PC-9 (cell line): ENCODE results near the gene CCDC85B. TPM values are rescaled to one million over a fixed set of nuclear protein-coding genes. Genes with fewer than 3 reads are reported as not detected.

Source experiments
- BruUV-seq: library from RNA; stranded (reverse); fragments of 400-500 nt; replicated peaks from 2 replicates; lab custom pipeline; 2021; lab: Mats Ljungman, UMichigan
- CTCF ChIA-PET: fragments of 300-600 bp; sonication (Branson Sonifier 250); formaldehyde crosslinking; loops from one replicate; lab custom pipeline; 2022; ENCODE audit warnings: antibody characterized with exemption; lab: Charles Lee
- POLR2A ChIA-PET: fragments of 300-600 bp; sonication (Branson Sonifier 250); formaldehyde crosslinking; loops from one replicate; lab custom pipeline; 2022; ENCODE audit warnings: antibody characterized with exemption; ENCODE audit not compliant: unreplicated experiment; lab: Charles Lee
- DNase-seq, 2 experiments: peaks; one replicate each; pipeline versions ENCODE4 v3.0.0 to v3.0.0-alpha.2; 2015 to 2022; ENCODE audit warnings: mixed read lengths in 1 of 2
- H2AFZ ChIP-seq: fragments of 200-600 bp; sonication (generic); 2 replicates; pipeline ENCODE4 v1.8.1; 2017; ENCODE audit warnings: antibody characterized with exemption
- H3F3A ChIP-seq: fragments of 200-600 bp; sonication (generic); 2 replicates; pipeline ENCODE4 v1.8.1; 2017; ENCODE audit warnings: antibody characterized with exemption, mild to moderate bottlenecking, low read depth; ENCODE audit not compliant: insufficient read depth
- H3K27ac ChIP-seq: fragments of 200-600 bp; sonication (generic); 2 replicates; pipeline ENCODE4 v1.6.1; 2016; ENCODE audit warnings: mixed run types
- H3K27me3 ChIP-seq: fragments of 200-600 bp; sonication (generic); 2 replicates; pipeline ENCODE4 v1.6.1; 2016; ENCODE audit warnings: low read depth, mixed run types; ENCODE audit not compliant: insufficient read depth
- H3K36me3 ChIP-seq: fragments of 200-600 bp; sonication (generic); 2 replicates; pipeline ENCODE4 v1.6.1; 2016; ENCODE audit warnings: low read depth, mixed run types
- H3K4me1 ChIP-seq: fragments of 200-600 bp; sonication (generic); replicated peaks from 2 replicates; pipeline ENCODE4 v1.6.1; 2016; ENCODE audit warnings: mixed run types; ENCODE audit not compliant: insufficient read depth
- H3K4me2 ChIP-seq: fragments of 200-600 bp; sonication (generic); 2 replicates; pipeline ENCODE4 v1.6.1; 2017; ENCODE audit warnings: mixed run types
- H3K4me3 ChIP-seq: fragments of 200-600 bp; sonication (generic); 2 replicates; pipeline ENCODE4 v1.6.1; 2016; ENCODE audit warnings: mixed run types
- H3K79me2 ChIP-seq: fragments of 200-600 bp; sonication (generic); 2 replicates; pipeline ENCODE4 v1.6.1; 2017; ENCODE audit warnings: low read depth, mixed run types
- H3K9me2 ChIP-seq: fragments of 200-600 bp; sonication (generic); 2 replicates; pipeline ENCODE4 v1.8.1; 2017; ENCODE audit warnings: mild to moderate bottlenecking; ENCODE audit not compliant: insufficient read depth
- H3K9me3 ChIP-seq: fragments of 200-600 bp; sonication (generic); 2 replicates; pipeline ENCODE4 v1.8.1; 2016; ENCODE audit warnings: low read depth; ENCODE audit not compliant: insufficient read depth
- H4K20me1 ChIP-seq: fragments of 200-600 bp; sonication (generic); 2 replicates; pipeline ENCODE4 v1.8.1; 2017; ENCODE audit not compliant: insufficient read depth
- CTCF ChIP-seq: fragments of 200-600 bp; sonication (generic); conservative IDR thresholded peaks from 2 replicates; pipeline ENCODE4 v1.6.1; 2017; ENCODE audit warnings: mixed run types, antibody characterized with exemption, mild to moderate bottlenecking, moderate library complexity
- EZH2 ChIP-seq: fragments of 200-600 bp; sonication (generic); IDR thresholded peaks from 2 replicates; pipeline ENCODE4 v1.8.0; 2017; ENCODE audit warnings: antibody characterized with exemption, low read depth
- intact Hi-C: fragments of 100-400 bp; cut with micrococcal nuclease; formaldehyde crosslinking; loops from one replicate; pipeline ENCODE4 v1.10.0; 2022; ENCODE audit not compliant: unreplicated experiment
- total RNA-seq: library from RNA; stranded (reverse); gene quantifications from 2 replicates; pipeline ENCODE4 v1.2.3, GENCODE V29; 2021

Gene CCDC85B
- total RNA-seq, 1 experiment from 2014 or later: 45.0 TPM

GRCh38 chr11:65864706-65865471, 25.6 kb upstream of the CCDC85B start:
- Histone ChIP-seq H3K4me1 (peaks cover 10% of the 10 kb centered on the region), H3K9me3 (no peaks in the 10 kb centered on the region), H3K27ac (no peak overlapping the region), H3K9me2 (no peaks in the 10 kb centered on the region), H3K4me2 (no peak overlapping the region), H3K27me3 (no peaks in the 10 kb centered on the region), H3K79me2 (peaks cover 24% of the 10 kb centered on the region), H4K20me1 (no peaks in the 10 kb centered on the region; the same call in 1 of the 2 replicates), H3F3A (peaks cover 40% of the 10 kb centered on the region), H3K4me3 (no peak overlapping the region), H3K36me3 (peaks cover 23% of the 10 kb centered on the region), H2AFZ (no peak overlapping the region)
- no TSS peak for BruUV-seq
- intact Hi-C loops: no loop called here
- TF ChIP-seq CTCF (no peak), EZH2 (no peak)
- DNase-seq: no peak
- ChIA-PET POLR2A (interaction anchor here (0.7 kb wide), 1 partner anchor 977 kb away, joined by 5 read pairs; no protein-coding TSS in a partner anchor), CTCF (no interaction called here)

GRCh38 chr11:65865550-65866172, 24.8 kb upstream of the CCDC85B start:
- no peaks in the 10 kb centered on the region for H3K9me2 ChIP-seq
- no peak for DNase-seq
- CTCF ChIA-PET: no interaction called here
- POLR2A ChIA-PET: interaction anchor here (0.7 kb wide), 1 partner anchor 976 kb away, joined by 5 read pairs; no protein-coding TSS in a partner anchor
- TF ChIP-seq CTCF: no peak
- no peak for TF ChIP-seq EZH2
- no peak overlapping the region for H2AFZ ChIP-seq
- peaks cover 23% of the 10 kb centered on the region for H3K36me3 ChIP-seq
- intact Hi-C loops: no loop called here
- H3K79me2 ChIP-seq: peaks cover 24% of the 10 kb centered on the region
- H4K20me1 ChIP-seq: no peaks in the 10 kb centered on the region; the same call in 1 of the 2 replicates
- no peak overlapping the region for H3K27ac ChIP-seq
- H3K4me1 ChIP-seq: peaks cover 8% of the 10 kb centered on the region
- no peaks in the 10 kb centered on the region for H3K27me3 ChIP-seq
- no peak overlapping the region for H3K4me2 ChIP-seq
- H3K4me3 ChIP-seq: no peak overlapping the region
- peaks cover 38% of the 10 kb centered on the region for H3F3A ChIP-seq
- H3K9me3 ChIP-seq: no peaks in the 10 kb centered on the region
- no TSS peak for BruUV-seq

- Histone ChIP-seq H3K4me1 (peaks cover 5% of the 10 kb centered on the region), H3K4me3 (no peak overlapping the region), H3K9me3 (no peaks in the 10 kb centered on the region), H3K4me2 (no peak overlapping the region), H3F3A (peaks cover 35% of the 10 kb centered on the region), H4K20me1 (no peaks in the 10 kb centered on the region; the same call in 1 of the 2 replicates), H3K27ac (no peak overlapping the region), H3K9me2 (no peaks in the 10 kb centered on the region), H3K27me3 (no peaks in the 10 kb centered on the region), H3K79me2 (peaks cover 15% of the 10 kb centered on the region), H2AFZ (no peak overlapping the region), H3K36me3 (peaks cover 23% of the 10 kb centered on the region)
- TF ChIP-seq EZH2 (no peak), CTCF (no peak)
- no TSS peak for BruUV-seq
- intact Hi-C loops: no loop called here
- no peak for DNase-seq
- ChIA-PET CTCF (interaction anchor here (0.5 kb wide), 1 partner anchor 155 kb away, joined by 18 read pairs; no protein-coding TSS in a partner anchor), POLR2A (no interaction called here)
Measured at GRCh38 chr11:65866509-65867283, 23.8 kb upstream of the CCDC85B start.
